ENCODE measurements around the gene NPTN. TPM values are rescaled to one million over a fixed set of nuclear protein-coding genes. Genes with fewer than 3 reads are reported as not detected.

Gene NPTN
- total RNA-seq, 2 experiments from 2014 or later, result 31.4 to 33.0 TPM

- Mint-ChIP-seq H3K4me1 (ENCODE audit: low read depth) (peaks cover 3% of the 10 kb centered on the region), H3K27ac (no peak overlapping the region), H3K9me3 (ENCODE audit: insufficient read depth) (no peaks in the 10 kb centered on the region), H3K4me3 (no peak overlapping the region), H3K27me3 (ENCODE audit: low read depth) (no peaks in the 10 kb centered on the region), H3K36me3 (ENCODE audit: low read depth) (peaks cover 1% of the 10 kb centered on the region)
- DNase-seq (no peak), ATAC-seq (no peak)
- ChIA-PET POLR2A (no interaction called here), CTCF (interaction anchor here (2.0 to 10.4 kb wide), 2 partner anchors 33 to 104 kb away, joined by 4 to 109 read pairs; partner anchors contain the start of gene NPTN)
Observed at GRCh38 chr15:73600413-73601335, 32.5 kb downstream of the NPTN start.

DNA sequence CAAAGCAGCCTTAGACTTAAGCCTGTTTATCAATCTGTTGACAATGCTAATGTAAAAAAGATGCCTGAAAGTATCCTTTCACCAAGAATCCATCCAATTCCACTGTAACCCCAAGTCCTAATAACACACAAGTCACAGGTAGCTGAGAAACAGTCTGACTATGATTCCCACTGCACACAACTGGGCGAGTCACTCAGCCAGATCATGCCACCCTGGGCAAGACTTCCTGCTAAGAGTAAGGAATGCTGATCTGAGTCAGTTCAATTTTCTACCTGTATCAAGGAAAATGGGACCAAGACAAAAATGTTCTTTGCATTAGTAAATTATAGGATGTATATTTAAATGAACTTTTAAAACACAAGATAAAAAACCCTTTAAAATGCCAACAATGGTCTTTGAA, 33.3 kb downstream of the NPTN start:
- H3K9me3 Mint-ChIP-seq (ENCODE audit: insufficient read depth), result no peaks in the 10 kb centered on the region
- H3K36me3 Mint-ChIP-seq (ENCODE audit: low read depth), result peaks cover 1% of the 10 kb centered on the region
- H3K4me3 Mint-ChIP-seq, result no peak overlapping the region
- ChIA-PET POLR2A (no interaction called here), CTCF (interaction anchor here (0.7 to 2.0 kb wide), 2 partner anchors 36 to 105 kb away, joined by 3 to 4 read pairs; no protein-coding TSS in a partner anchor)
- DNase-seq, result no peak
- ATAC-seq, result no peak
- H3K27ac Mint-ChIP-seq, result no peak overlapping the region
- peaks cover 3% of the 10 kb centered on the region for H3K4me1 Mint-ChIP-seq (ENCODE audit: low read depth)
- no peaks in the 10 kb centered on the region for H3K27me3 Mint-ChIP-seq (ENCODE audit: low read depth)

DNA sequence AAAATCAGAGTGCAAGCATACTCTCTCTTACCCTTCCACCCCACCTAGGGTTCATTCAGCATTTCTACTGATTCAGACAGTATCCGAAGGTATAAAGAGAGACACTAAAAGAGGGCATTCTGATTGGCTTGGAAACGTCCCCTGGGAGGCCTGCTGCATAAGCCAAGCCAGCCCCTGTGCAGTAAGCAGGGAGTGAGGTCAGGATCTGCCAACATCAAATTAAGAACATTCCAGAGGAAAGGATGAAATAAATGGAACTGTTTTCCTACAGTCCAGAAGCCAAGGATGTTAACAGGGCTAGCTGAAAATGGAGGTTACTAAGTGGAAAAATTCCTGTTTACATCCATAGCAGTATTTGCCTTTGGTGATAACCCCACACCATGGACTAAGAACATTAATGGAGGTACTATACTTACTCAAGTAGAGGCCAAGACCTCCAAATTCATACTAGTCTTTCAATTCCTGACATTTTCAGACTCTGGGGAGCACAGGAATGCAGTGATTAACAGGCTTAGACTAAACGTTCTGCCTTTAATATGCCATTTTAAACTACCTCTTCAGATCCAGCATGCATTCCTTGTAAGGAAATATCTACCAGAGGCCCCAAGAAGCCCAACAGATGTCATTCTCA, 34.5 kb downstream of the NPTN start:
- ChIA-PET CTCF (no interaction called here), POLR2A (no interaction called here)
- no peak overlapping the region for H3K4me3 Mint-ChIP-seq
- no peaks in the 10 kb centered on the region for H3K9me3 Mint-ChIP-seq (ENCODE audit: insufficient read depth)
- H3K27ac Mint-ChIP-seq, result no peak overlapping the region
- DNase-seq (no peak), ATAC-seq (no peak)
- peaks cover 3% of the 10 kb centered on the region for H3K4me1 Mint-ChIP-seq (ENCODE audit: low read depth)
- peaks cover 1% of the 10 kb centered on the region for H3K36me3 Mint-ChIP-seq (ENCODE audit: low read depth)
- H3K27me3 Mint-ChIP-seq (ENCODE audit: low read depth), result no peaks in the 10 kb centered on the region

- no peak for ATAC-seq
- POLR2A ChIA-PET, result no interaction called here
- H3K36me3 Mint-ChIP-seq (ENCODE audit: low read depth), result no peaks in the 10 kb centered on the region
- H3K4me3 Mint-ChIP-seq, result no peak overlapping the region
- CTCF ChIA-PET, result interaction anchor here (1.6 to 1.8 kb wide), 2 partner anchors 39 to 107 kb away, joined by 6 to 7 read pairs; no protein-coding TSS in a partner anchor
- H3K9me3 Mint-ChIP-seq (ENCODE audit: insufficient read depth), result no peaks in the 10 kb centered on the region
- H3K27me3 Mint-ChIP-seq (ENCODE audit: low read depth), result no peaks in the 10 kb centered on the region
- H3K4me1 Mint-ChIP-seq (ENCODE audit: low read depth), result peaks cover 3% of the 10 kb centered on the region
- no peak overlapping the region for H3K27ac Mint-ChIP-seq
- no peak for DNase-seq
Observed at GRCh38 chr15:73597036-73597638, 36.1 kb downstream of the NPTN start.

GRCh38 chr15:73596174-73596573, 37.0 kb downstream of the NPTN start:
- CTCF ChIA-PET, result interaction anchor here (1.6 to 1.9 kb wide), 3 partner anchors 40 to 108 kb away, joined by 6 to 7 read pairs (median 6); no protein-coding TSS in a partner anchor
- POLR2A ChIA-PET, result no interaction called here

DNA sequence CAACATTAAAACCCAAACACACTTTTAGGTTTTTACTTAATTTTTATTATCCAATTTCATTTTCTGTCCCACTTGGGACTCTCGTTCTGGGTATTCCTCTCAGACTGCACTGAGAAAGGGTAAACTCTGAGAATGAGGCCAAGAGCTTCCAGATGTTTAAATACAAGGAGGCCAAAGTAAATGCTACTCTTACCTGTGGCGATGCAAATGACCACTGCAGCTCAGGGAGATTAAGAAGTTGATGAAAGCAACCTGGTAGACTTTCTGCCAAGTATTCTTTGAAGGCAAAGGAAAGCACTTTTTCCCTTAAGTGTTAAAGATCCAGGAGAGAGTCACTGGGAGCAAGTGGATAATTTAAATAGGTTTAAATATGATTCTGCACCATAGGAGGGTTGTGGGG, 39.1 kb downstream of the NPTN start:
- peaks cover 4% of the 10 kb centered on the region for H3K36me3 Mint-ChIP-seq (ENCODE audit: low read depth)
- no peak overlapping the region for H3K27ac Mint-ChIP-seq
- no peaks in the 10 kb centered on the region for H3K27me3 Mint-ChIP-seq (ENCODE audit: low read depth)
- H3K4me3 Mint-ChIP-seq, result no peak overlapping the region
- CTCF ChIA-PET, result interaction anchor here (1.4 kb wide), 1 partner anchor 9 kb away, joined by 4 read pairs; no protein-coding TSS in a partner anchor
- no peak for ATAC-seq
- POLR2A ChIA-PET, result no interaction called here
- H3K4me1 Mint-ChIP-seq (ENCODE audit: low read depth), result peaks cover 3% of the 10 kb centered on the region
- H3K9me3 Mint-ChIP-seq (ENCODE audit: insufficient read depth), result no peaks in the 10 kb centered on the region
- no peak for DNase-seq

More at GRCh38 chr15:73596174-73596573, 37.0 kb downstream of the NPTN start:
- peaks cover 3% of the 10 kb centered on the region for H3K4me1 Mint-ChIP-seq (ENCODE audit: low read depth)
- H3K27ac Mint-ChIP-seq, result no peak overlapping the region
- ATAC-seq, result no peak
- DNase-seq, result no peak
- H3K4me3 Mint-ChIP-seq, result no peak overlapping the region
- no peaks in the 10 kb centered on the region for H3K9me3 Mint-ChIP-seq (ENCODE audit: insufficient read depth)
- H3K36me3 Mint-ChIP-seq (ENCODE audit: low read depth), result no peaks in the 10 kb centered on the region
- no peaks in the 10 kb centered on the region for H3K27me3 Mint-ChIP-seq (ENCODE audit: low read depth)

DNA sequence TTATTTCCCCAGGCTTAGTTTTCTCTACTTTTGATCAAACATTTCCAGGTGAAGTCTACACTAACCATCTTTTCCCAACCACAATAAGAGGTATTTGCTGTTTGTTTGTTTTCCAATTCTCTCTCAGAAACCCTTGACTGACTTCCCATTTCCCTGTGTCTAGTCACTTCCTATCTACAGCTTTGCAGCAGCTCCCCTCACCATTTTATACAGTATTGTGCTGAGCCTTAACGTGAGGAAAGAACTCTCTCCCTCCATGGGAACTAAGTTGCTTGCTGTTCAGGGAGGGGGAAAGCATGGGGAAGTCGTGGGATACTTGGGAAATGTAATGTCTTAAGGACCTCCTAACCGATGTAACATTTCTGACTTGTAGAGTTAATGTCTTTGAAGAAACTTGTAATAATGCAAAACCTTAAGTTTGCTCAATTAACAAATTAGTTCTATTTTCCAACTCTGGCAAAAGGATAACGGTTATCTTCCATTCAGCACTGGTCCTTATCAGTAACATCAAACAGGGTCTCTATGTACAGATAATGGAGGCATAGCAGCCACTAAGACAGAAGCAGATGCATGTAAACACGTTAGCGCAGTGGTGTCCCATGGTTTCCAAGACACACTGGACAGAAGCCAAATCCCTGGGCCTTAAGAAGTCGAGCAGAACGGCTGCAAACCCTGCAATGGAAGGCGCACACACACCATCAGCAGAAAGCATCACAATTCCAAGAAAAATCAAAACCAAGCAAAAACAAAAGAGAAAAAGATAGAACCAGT, 39.7 kb downstream of the NPTN start:
- no peak overlapping the region for H3K4me3 Mint-ChIP-seq
- POLR2A ChIA-PET, result no interaction called here
- CTCF ChIA-PET, result no interaction called here
- H3K9me3 Mint-ChIP-seq (ENCODE audit: insufficient read depth), result no peaks in the 10 kb centered on the region
- no peak overlapping the region for H3K27ac Mint-ChIP-seq
- DNase-seq (no peak), ATAC-seq (no peak)
- peaks cover 10% of the 10 kb centered on the region for H3K36me3 Mint-ChIP-seq (ENCODE audit: low read depth)
- no peaks in the 10 kb centered on the region for H3K27me3 Mint-ChIP-seq (ENCODE audit: low read depth)
- peaks cover 3% of the 10 kb centered on the region for H3K4me1 Mint-ChIP-seq (ENCODE audit: low read depth)

- peaks cover 28% of the 10 kb centered on the region for H3K36me3 Mint-ChIP-seq (ENCODE audit: low read depth)
- H3K4me1 Mint-ChIP-seq (ENCODE audit: low read depth), result peaks cover 25% of the 10 kb centered on the region
- H3K9me3 Mint-ChIP-seq (ENCODE audit: insufficient read depth), result no peaks in the 10 kb centered on the region
- DNase-seq (no peak), ATAC-seq (no peak)
- no peak overlapping the region for H3K27ac Mint-ChIP-seq
- POLR2A ChIA-PET, result no interaction called here
- CTCF ChIA-PET, result interaction anchor here (1.0 to 2.1 kb wide), 3 partner anchors 46 to 115 kb away, joined by 3 to 23 read pairs (median 6); no protein-coding TSS in a partner anchor
- H3K4me3 Mint-ChIP-seq, result no peak overlapping the region
- no peaks in the 10 kb centered on the region for H3K27me3 Mint-ChIP-seq (ENCODE audit: low read depth)
Observed at GRCh38 chr15:73590263-73590662, 42.9 kb downstream of the NPTN start.

DNA sequence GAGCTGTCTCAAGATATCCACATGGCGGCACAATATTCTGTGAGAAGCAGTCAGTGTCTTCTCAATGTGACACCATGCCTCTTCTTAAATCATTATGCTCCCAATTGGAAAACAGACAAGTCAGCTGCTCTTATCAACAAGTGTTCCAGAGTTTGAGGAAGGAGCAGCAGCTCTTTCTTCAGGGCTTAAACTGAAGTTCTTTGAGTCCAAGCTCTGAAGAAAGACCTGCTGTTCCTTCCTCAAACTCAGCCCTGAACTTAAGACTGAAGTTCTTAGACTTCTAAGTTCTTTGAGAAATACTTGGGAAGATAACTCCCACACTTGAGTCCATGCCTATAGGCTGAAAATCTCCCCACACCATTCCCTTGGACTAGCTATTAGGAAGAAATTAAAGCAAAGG, 43.4 kb downstream of the NPTN start:
- POLR2A ChIA-PET, result interaction anchor here (1.4 kb wide), 1 partner anchor 44 kb away, joined by 3 read pairs; no protein-coding TSS in a partner anchor
- peaks cover 30% of the 10 kb centered on the region for H3K36me3 Mint-ChIP-seq (ENCODE audit: low read depth)
- CTCF ChIA-PET, result interaction anchor here (1.5 to 2.1 kb wide), 3 partner anchors 14 to 115 kb away, joined by 4 to 23 read pairs (median 6); no protein-coding TSS in a partner anchor
- H3K4me1 Mint-ChIP-seq (ENCODE audit: low read depth), result peaks cover 30% of the 10 kb centered on the region
- no peaks in the 10 kb centered on the region for H3K9me3 Mint-ChIP-seq (ENCODE audit: insufficient read depth)
- no peak for ATAC-seq
- H3K4me3 Mint-ChIP-seq, result no peak overlapping the region
- no peaks in the 10 kb centered on the region for H3K27me3 Mint-ChIP-seq (ENCODE audit: low read depth)
- no peak overlapping the region for H3K27ac Mint-ChIP-seq
- DNase-seq, result no peak

DNA sequence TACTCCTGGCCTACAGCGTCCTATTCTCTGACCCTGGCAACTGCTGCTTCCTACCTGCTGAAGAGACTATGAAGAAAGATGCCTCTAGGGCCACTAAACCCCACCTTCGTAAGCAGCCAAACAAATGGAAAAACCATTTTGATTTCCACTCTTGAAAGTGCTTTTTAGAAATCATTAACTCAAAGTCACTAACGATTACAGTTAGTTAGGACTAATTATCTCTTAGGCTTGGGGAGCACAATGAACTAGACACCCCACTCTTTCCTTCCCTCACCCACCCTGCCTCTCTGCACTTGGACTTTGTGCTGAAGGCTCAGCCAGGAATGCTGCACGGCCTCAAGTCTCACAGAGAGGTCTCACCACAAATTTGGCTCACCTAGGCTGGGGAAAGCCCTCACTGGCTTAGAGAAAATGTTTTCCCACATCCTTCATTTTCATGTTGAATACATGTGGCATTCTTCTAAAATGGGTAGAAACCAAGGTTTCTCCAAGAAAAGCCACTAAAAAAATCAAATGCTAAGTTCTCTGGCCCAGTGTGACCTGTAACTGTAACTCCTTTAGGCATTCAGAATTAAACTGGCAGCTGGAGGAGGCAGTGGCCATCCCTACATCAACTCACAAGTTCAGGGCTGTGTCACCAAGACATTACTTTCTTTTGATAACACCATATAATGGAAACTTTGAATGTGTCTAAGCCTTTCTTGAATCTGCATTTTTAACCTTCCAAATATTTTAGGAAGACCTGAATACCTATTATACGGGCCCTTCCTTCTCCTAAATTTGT, 47.1 kb downstream of the NPTN start:
- Mint-ChIP-seq H3K27ac (no peak overlapping the region), H3K4me3 (no peak overlapping the region), H3K36me3 (ENCODE audit: low read depth) (peaks cover 40% of the 10 kb centered on the region), H3K4me1 (ENCODE audit: low read depth) (peaks cover 46% of the 10 kb centered on the region), H3K27me3 (ENCODE audit: low read depth) (no peaks in the 10 kb centered on the region), H3K9me3 (ENCODE audit: insufficient read depth) (no peaks in the 10 kb centered on the region)
- DNase-seq, result no peak
- ChIA-PET CTCF (interaction anchor here (0.9 to 2.6 kb wide), 4 partner anchors 21 to 51 kb away, joined by 3 to 13 read pairs (median 4); no protein-coding TSS in a partner anchor), POLR2A (no interaction called here)
- no peak for ATAC-seq

Measured in activated CD8-positive, alpha-beta T cell treated with anti-CD3 and anti-CD28 coated beads, Interleukin-2, amount 10 ng/mL, durations not matched to agents 7 days and 5 days (primary cell).